K562 (cell line): ENCODE measurements around the gene THSD8. TPM values are rescaled to one million over a fixed set of nuclear protein-coding genes. Genes with fewer than 3 reads are reported as not detected.

ENCODE experiments used
- ATF7 ChIP-seq: fragments of 450-650 bp; IDR thresholded peaks from 2 replicates; pipeline ENCODE4 v1.7.1; 2014; ENCODE audit warnings: mild to moderate bottlenecking, moderate library complexity
- CBFA2T2 ChIP-seq: fragments of 450-650 bp; conservative IDR thresholded peaks from 2 replicates; pipeline ENCODE4 v1.6.1; 2017; ENCODE audit warnings: mild to moderate bottlenecking
- CBX1 ChIP-seq: sonication (generic); IDR thresholded peaks from 2 replicates; pipeline ENCODE4 v1.6.1; 2016; ENCODE audit warnings: antibody characterized with exemption, low read depth, mild to moderate bottlenecking
- E2F6 ChIP-seq, 2 experiments: IDR thresholded peaks; 2 replicates each; pipeline ENCODE4 v1.6.1; 2011; ENCODE audit warnings: borderline replicate concordance in 1 of 2, control low read depth in 1 of 2, low read depth in 1 of 2, low read length in 1 of 2, mild to moderate bottlenecking in 1 of 2, mixed read lengths in 1 of 2, moderate library complexity in 1 of 2; ENCODE audit not compliant: insufficient read depth in 1 of 2, insufficient read length in 1 of 2, poor library complexity in 1 of 2, severe bottlenecking in 1 of 2; ENCODE audit errors: extremely low read depth in 1 of 2
- ESRRB ChIP-seq: fragments of 250-450 bp; sonication (Bioruptor Pico); IDR thresholded peaks from 2 replicates; pipeline ENCODE4 v1.5.0; 2020; ENCODE audit warnings: mild to moderate bottlenecking, moderate library complexity, borderline replicate concordance
- HES1 ChIP-seq: fragments of 450-650 bp; IDR thresholded peaks from 2 replicates; pipeline ENCODE4 v1.6.1; 2016; ENCODE audit warnings: low read depth, mild to moderate bottlenecking, moderate library complexity
- LARP7 ChIP-seq: fragments of 450-650 bp; IDR thresholded peaks from 2 replicates; pipeline ENCODE4 v1.6.1; 2016
- MBD1 ChIP-seq: fragments of 250-450 bp; sonication (Bioruptor Pico); IDR thresholded peaks from 2 replicates; pipeline ENCODE4 v1.8.0; 2022; ENCODE audit warnings: inconsistent platforms
- MTF1 ChIP-seq: fragments of 250-450 bp; sonication (Bioruptor Pico); IDR thresholded peaks from 2 replicates; pipeline ENCODE4 v1.9.0; 2021; ENCODE audit warnings: moderate library complexity, mild to moderate bottlenecking, inconsistent platforms, borderline replicate concordance
- NCOR1 ChIP-seq: fragments of 450-650 bp; IDR thresholded peaks from 2 replicates; pipeline ENCODE4 v1.6.1; 2016; ENCODE audit warnings: mild to moderate bottlenecking, moderate library complexity
- POLR2B ChIP-seq: fragments of 450-650 bp; IDR thresholded peaks from 2 replicates; pipeline ENCODE4 v1.6.1; 2018; ENCODE audit warnings: low read depth; ENCODE audit not compliant: partially characterized antibody
- PURB ChIP-seq: sonication (generic); formaldehyde crosslinking; IDR thresholded peaks from 2 replicates; pipeline ENCODE4 v1.9.0; 2021; ENCODE audit warnings: low read depth, mild to moderate bottlenecking, missing genetic modification reagents
- SMARCE1 ChIP-seq: fragments of 450-650 bp; IDR thresholded peaks from 2 replicates; pipeline ENCODE4 v1.7.1; 2016; ENCODE audit warnings: mild to moderate bottlenecking
- SOX6 ChIP-seq: fragments of 450-650 bp; IDR thresholded peaks from 2 replicates; pipeline ENCODE4 v1.6.1; 2014; ENCODE audit warnings: mild to moderate bottlenecking
- ZBTB12 ChIP-seq: fragments of 250-450 bp; sonication (Bioruptor Pico); IDR thresholded peaks from 2 replicates; pipeline ENCODE4 v1.4.0; 2020
- ZBTB7A ChIP-seq: IDR thresholded peaks from 2 replicates; pipeline ENCODE4 v1.6.1; 2011; ENCODE audit warnings: low read depth, mild to moderate bottlenecking, low read length, moderate library complexity, borderline replicate concordance; ENCODE audit not compliant: control insufficient read depth
- ZFP30 ChIP-seq: fragments of 250-450 bp; sonication (Bioruptor Pico); IDR thresholded peaks from 2 replicates; pipeline ENCODE4 v1.8.0; 2022; ENCODE audit warnings: moderate library complexity, mild to moderate bottlenecking, inconsistent platforms, borderline replicate concordance
- ZNF431 ChIP-seq: sonication (generic); formaldehyde crosslinking; IDR thresholded peaks from 2 replicates; pipeline ENCODE4 v1.8.0; 2022; ENCODE audit warnings: mild to moderate bottlenecking, missing genetic modification reagents
- ZNF512 ChIP-seq: IDR thresholded peaks from 2 replicates; pipeline ENCODE4 v1.6.1; 2016; ENCODE audit warnings: missing genetic modification characterization, missing compliant biosample characterization
- ZNF76 ChIP-seq: fragments of 250-450 bp; sonication (Bioruptor Pico); IDR thresholded peaks from 2 replicates; pipeline ENCODE4 v1.4.0; 2020; ENCODE audit warnings: mild to moderate bottlenecking, moderate library complexity, borderline replicate concordance
- polyA plus RNA-seq, 8 experiments: library from polyadenylated mRNA; depleted of rRNA in 4 of 8; stranded (reverse) in 5 of 8; unstranded in 3 of 8; fragments of >200 nt; fragmentation: Nextera tagmentation in 2 of 8; fragmentation: Illumina TruSeq in 1 of 8; extraction: Ambion mirVana in 2 of 8; extraction: Trizol in 1 of 8; gene quantifications; 2 replicates each; pipeline versions ENCODE4 v1.2.1 to v1.2.3, GENCODE V29; 2011 to 2014; ENCODE audit warnings: inconsistent platforms in 1 of 8, missing spikeins in 1 of 8
- total RNA-seq, 7 experiments: library from RNA; depleted of rRNA in 6 of 7; stranded (reverse); fragments of >200 nt in 6 of 7; fragmentation: Illumina TruSeq in 2 of 7; extraction: Trizol in 2 of 7; gene quantifications; 2 replicates each; pipeline versions ENCODE4 v1.2.1 to v1.2.3, GENCODE V29; 2011 to 2021; ENCODE audit warnings: low replicate concordance in 1 of 7

Gene THSD8
- total and polyA plus RNA-seq, 9 of the 15 experiments (the other 6 are each of a cell fraction or from before 2014, with no cell fraction given), result 8.4 to 42.4 (median 19.9) TPM; not detected in 2

- TF ChIP-seq POLR2B (no peak), LARP7 (no peak), CBFA2T2 (peak; percentile 23; the same call in 1 of the 2 replicates), E2F6 (IDR thresholded peaks at IDR 0.05; ENCODE audit: borderline replicate concordance in 1 of 2, extremely low read depth in 1 of 2, insufficient read depth in 1 of 2, insufficient read length in 1 of 2, low read depth in 1 of 2, low read length in 1 of 2, poor library complexity in 1 of 2, severe bottlenecking in 1 of 2) (peak in 1 of 2 experiments; percentile 2), MTF1 (CRISPR knock-in tag) (no peak), ZNF431 (CRISPR knock-in tag) (no peak), ZBTB12 (CRISPR knock-in tag) (no peak), SMARCE1 (no peak), ZNF512 (tag) (no peak), ZBTB7A (peak; percentile 12), ZFP30 (CRISPR knock-in tag) (no peak), CBX1 (no peak), NCOR1 (no peak), HES1 (no peak), MBD1 (CRISPR knock-in tag) (no peak), SOX6 (no peak), ATF7 (peak; percentile 36; the same call in 1 of the 2 replicates), ESRRB (no peak), PURB (CRISPR knock-in tag) (no peak), ZNF76 (CRISPR knock-in tag) (0 out of 2 replicates have a peak, but pooled peaks have one; percentile 19)
These were observed 22.5 kb upstream of the THSD8 start (continued) for GRCh38 chr19:12779162-12779993.
